HG02588 (cell line): ENCODE data around the gene GOT1.
A peak's percentile ranks its signal among the peaks of the same experiment; 100 is the strongest.

Experiments
- ATAC-seq: cut with Tn5 transposase; IDR thresholded peaks from one replicate; pipeline ENCODE4 v1.9.1; 2021; ENCODE audit warnings: mild to moderate bottlenecking, moderate library complexity; ENCODE audit not compliant: unreplicated experiment

Gene GOT1

GRCh38 chr10:99433378-99434020 lies 3.1 kb upstream of the GOT1 start:
- no peak for ATAC-seq

- no peak for ATAC-seq
Measured at GRCh38 chr10:99432881-99433280, 2.5 kb upstream of the GOT1 start.

GRCh38 chr10:99432047-99432446 lies 1.6 kb upstream of the GOT1 start:
- no peak for ATAC-seq

GRCh38 chr10:99431190-99431760 lies 851 bp upstream of the GOT1 start:
- ATAC-seq = no peak

- peak; percentile 5 for ATAC-seq
Measured at GRCh38 chr10:99430116-99430450, 341 bp downstream of the GOT1 start.

- no peak for ATAC-seq
Measured at GRCh38 chr10:99429517-99430095, 818 bp downstream of the GOT1 start.

GRCh38 chr10:99427566-99428190 lies 2.7 kb downstream of the GOT1 start:
- no peak for ATAC-seq

- ATAC-seq = no peak
Measured at GRCh38 chr10:99426689-99427088, 3.7 kb downstream of the GOT1 start.

- ATAC-seq = no peak
Measured at GRCh38 chr10:99425204-99425603, 5.2 kb downstream of the GOT1 start.

GRCh38 chr10:99424656-99425055 lies 5.8 kb downstream of the GOT1 start:
- ATAC-seq = no peak

- ATAC-seq = no peak
Measured at GRCh38 chr10:99422529-99423096, 7.8 kb downstream of the GOT1 start.

GRCh38 chr10:99421233-99421739 lies 9.1 kb downstream of the GOT1 start:
- no peak for ATAC-seq

- ATAC-seq = no peak
Measured at GRCh38 chr10:99419688-99420087, 10.7 kb downstream of the GOT1 start.

- ATAC-seq = no peak
Measured at GRCh38 chr10:99418910-99419624, 11.4 kb downstream of the GOT1 start.

GRCh38 chr10:99412099-99412498 lies 18.3 kb downstream of the GOT1 start:
- no peak for ATAC-seq

GRCh38 chr10:99411546-99411945 lies 18.9 kb downstream of the GOT1 start:
- no peak for ATAC-seq

GRCh38 chr10:99410876-99411275 lies 19.5 kb downstream of the GOT1 start:
- ATAC-seq = no peak

GRCh38 chr10:99410146-99410545 lies 20.3 kb downstream of the GOT1 start:
- no peak for ATAC-seq

GRCh38 chr10:99406149-99406548 lies 24.3 kb downstream of the GOT1 start:
- ATAC-seq = no peak

- ATAC-seq = no peak
Measured at GRCh38 chr10:99403674-99404073, 26.8 kb downstream of the GOT1 start.

- no peak for ATAC-seq
Measured at GRCh38 chr10:99399664-99400063, 30.8 kb downstream of the GOT1 start.
